IPS-18c (cell line): ENCODE results near the gene IRGQ.

ENCODE experiments used
- H3K4me3 ChIP-seq: 2 replicates; pipeline ENCODE4 v1.7.0; 2013; ENCODE audit warnings: low read depth, mild to moderate bottlenecking, low read length, moderate library complexity; ENCODE audit not compliant: insufficient read depth
- H3K9me3 ChIP-seq: one replicate; pipeline ENCODE4 v1.6.1; 2013; ENCODE audit warnings: mild to moderate bottlenecking, low read length, moderate library complexity; ENCODE audit not compliant: control insufficient read depth, insufficient read depth

IRGQ gene

GRCh38 chr19:43538922-43539321 is 57.0 kb downstream of the IRGQ start:
- Histone ChIP-seq H3K4me3 (no peak overlapping the region), H3K9me3 (no peaks in the 10 kb centered on the region)

GRCh38 chr19:43534816-43535761 is 60.8 kb downstream of the IRGQ start:
- H3K4me3 ChIP-seq: no peak overlapping the region
- no peaks in the 10 kb centered on the region for H3K9me3 ChIP-seq
